RPMI7951 (cell line): Measurements from ENCODE around the gene LPCAT1. TPM values are rescaled to one million over a fixed set of nuclear protein-coding genes. Genes with fewer than 3 reads are reported as not detected.
"Not testable (repeated sequence)": the region's sequence is repeated elsewhere in the genome, so short reads cannot be mapped to it uniquely, and the experiment has no call there.

ENCODE experiments used
- DNase-seq: peaks from one replicate; pipeline ENCODE4 v3.0.0-alpha.2; 2012; ENCODE audit warnings: low read depth
- total RNA-seq: library from RNA; depleted of rRNA; stranded (reverse); fragments of >200 nt; shearing (Covaris generic); gene quantifications from 2 replicates; pipeline ENCODE4 v1.2.3, GENCODE V29; 2014

Gene LPCAT1
- total RNA-seq, 1 experiment from 2014 or later, result 12.3 TPM

GRCh38 chr5:1467341-1468246, 56.2 kb downstream of the LPCAT1 start:
- no peak for DNase-seq

- no peak for DNase-seq
Measured at GRCh38 chr5:1466631-1467265, 57.0 kb downstream of the LPCAT1 start.

- DNase-seq, result no peak
Measured at GRCh38 chr5:1465966-1466471, 57.7 kb downstream of the LPCAT1 start.

DNA sequence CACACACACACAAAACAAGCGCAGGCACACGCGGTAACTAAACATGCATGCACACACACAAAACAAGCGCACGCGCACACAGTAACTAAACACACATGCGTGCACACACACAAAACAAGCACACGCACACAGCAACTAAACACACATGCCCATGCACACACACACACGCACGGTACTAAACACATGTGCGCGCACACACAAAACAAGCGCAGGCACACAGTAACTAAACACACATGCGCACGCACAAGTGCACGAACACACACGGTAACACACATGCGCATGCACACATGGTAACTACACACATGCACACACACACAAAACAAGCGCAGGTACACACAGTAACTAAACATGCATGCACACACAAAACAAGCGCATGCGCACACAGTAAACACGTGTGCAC, 58.6 kb downstream of the LPCAT1 start:
- DNase-seq, result no peak

- no peak for DNase-seq
Measured at GRCh38 chr5:1464511-1464910, 59.2 kb downstream of the LPCAT1 start.

DNA sequence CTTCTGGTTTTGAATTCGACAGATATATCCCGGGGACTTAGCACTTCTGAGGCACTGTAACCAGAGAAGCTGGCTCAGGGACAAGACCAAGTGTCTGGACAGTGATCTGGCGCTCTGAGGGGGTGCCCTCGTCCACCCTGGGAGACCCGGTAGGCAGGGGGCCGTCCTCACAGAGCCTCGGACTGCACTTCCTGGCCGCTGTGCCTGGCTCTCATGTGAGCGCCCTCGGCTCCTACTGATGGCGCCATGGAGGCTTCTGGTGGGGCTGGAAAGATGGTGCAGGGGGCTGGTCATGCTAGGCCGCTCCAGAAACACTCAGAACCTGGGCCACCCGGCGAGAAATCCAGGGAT, 59.7 kb downstream of the LPCAT1 start:
- no peak for DNase-seq

DNA sequence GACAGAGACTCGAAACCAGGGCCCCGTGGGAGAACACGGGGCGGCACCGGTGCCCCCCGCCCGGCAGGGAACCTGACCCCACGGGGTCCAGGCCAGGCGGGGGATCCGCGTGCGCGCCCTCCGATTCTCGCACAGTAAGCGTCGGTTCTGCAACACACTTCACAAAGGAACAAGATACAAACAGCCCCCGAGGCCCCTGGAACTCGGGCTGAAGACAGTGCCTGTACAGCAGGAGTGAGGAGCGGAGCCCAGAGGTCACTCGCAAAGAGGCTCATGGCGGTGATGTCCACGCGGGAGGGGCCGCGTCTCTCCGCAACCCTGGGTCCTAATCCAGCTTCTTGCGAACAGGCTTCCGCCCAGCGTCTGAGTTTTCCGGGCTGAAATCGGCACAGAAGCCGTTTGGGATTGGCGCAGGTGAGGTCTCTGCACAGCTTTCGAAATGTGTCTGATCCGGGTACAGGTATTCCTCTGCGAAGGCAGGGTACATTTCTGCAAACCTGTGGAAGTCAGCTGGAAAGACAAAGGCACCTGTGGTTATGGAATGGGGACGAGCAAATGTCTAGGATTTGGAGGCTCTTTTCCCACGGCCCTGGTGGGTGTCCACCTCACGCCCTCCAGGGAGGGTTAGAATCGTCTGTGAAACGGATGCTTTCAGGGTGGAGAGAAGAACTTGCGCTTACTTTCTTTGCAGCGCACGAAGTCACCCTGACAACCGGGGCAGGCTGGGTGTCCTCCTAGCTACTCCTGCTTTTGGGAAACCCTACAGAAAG, 60.2 kb downstream of the LPCAT1 start:
- DNase-seq, result no peak

DNA sequence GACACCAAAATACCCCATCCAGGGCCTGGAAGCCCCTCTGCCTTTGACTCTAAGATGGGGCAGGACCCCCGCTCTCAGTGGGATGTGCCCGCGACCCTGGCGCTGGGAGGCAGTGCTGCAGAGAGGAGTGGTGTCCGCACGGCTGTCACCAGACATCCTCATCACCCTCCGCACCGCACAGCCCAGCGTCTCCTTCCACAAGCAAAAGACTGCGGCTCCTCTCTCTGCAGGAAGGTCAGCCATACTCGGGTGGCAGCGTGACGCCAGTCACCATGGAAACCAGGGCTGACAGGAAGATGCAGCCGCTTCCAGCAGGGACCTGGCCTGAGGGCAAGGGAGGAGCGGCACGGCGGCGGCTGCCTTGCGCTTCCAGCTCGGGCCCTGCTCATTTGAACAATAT, 61.4 kb downstream of the LPCAT1 start:
- DNase-seq, result no peak

DNA sequence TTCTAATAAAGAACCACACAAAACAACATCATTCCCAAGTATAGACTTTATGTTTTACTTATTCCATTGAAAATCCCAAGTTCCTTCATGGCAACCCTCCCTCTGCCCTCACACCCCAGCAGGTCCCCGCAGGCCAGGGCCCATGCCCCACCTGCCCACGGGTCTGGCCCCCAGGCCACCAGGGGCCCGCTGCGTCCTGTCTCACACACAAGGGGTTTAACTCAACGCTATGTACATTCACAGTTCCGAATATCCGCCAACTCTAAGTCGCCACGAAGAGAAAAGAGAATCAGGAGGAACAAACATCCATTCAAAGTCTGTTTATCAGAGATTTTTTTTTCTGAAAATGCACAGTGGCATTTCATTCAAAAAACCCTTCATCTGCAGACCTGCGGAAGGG, 62.4 kb downstream of the LPCAT1 start:
- DNase-seq, result no peak

- DNase-seq, result no peak
Measured at GRCh38 chr5:1460054-1460682, 63.6 kb downstream of the LPCAT1 start.

DNA sequence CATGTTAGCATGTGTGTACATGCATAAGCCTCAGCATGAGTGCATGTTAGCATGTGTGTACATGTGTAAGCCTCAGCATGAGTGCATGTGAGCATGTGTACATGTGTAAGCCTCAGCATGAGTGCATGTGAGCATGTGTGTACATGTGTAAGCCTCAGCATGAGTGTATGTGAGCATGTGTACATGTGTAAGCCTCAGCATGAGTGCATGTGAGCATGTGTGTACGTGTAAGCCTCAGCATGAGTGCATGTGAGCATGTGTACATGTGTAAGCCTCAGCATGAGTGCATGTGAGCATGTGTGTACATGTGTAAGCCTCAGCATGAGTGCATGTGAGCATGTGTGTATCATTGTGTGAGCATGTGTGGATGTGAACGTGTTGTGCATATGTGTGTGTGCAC, 64.3 kb downstream of the LPCAT1 start:
- not testable (repeated sequence) for DNase-seq

GRCh38 chr5:1456110-1456881, 67.5 kb downstream of the LPCAT1 start:
- not testable (repeated sequence) for DNase-seq

DNA sequence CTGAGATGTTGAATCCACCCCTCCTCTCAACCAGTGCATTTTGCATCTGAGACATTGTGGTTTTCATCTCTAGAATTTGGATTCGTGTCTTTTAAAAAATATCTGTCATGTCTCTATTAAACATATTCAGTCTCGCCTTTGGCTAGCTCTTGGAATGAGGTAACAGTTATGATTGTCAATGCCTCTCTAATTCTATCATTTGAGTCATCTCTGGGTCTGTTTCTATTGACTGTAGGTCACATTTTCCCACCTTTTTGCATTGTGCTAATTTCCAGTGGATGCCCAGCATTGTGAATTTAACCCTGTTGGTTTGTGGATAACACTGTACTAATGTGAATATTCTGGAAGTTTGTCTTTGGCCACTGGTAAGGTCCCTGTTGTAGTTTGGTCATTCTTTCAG, 70.1 kb downstream of the LPCAT1 start:
- no peak for DNase-seq

GRCh38 chr5:1449081-1449630, 74.6 kb downstream of the LPCAT1 start:
- no peak for DNase-seq

DNA sequence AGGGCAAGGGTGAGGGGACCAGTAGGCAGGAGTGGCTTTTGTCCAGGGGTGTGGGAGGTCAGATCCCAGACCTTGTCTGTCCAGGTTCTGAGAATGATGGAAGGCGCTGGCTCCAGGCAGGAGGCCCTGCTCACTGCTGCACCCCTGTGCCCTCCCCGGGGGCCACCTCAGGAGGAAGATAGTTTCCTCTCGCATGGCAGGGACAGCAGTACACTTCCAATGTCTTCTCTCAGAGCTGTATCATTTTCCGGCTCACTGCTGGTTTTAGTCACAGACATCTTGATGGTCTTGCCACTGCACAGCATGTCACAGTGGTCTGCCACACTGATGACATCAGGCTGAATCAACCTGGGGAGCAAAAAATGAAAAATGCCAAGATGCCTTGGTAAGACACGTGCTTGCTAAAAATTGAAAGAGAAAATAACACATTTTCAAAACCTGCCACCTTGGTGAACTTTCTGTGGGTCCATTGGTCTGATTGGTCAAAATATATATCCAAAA, 75.2 kb downstream of the LPCAT1 start:
- DNase-seq, result no peak

- DNase-seq, result no peak
Measured at GRCh38 chr5:1447671-1448361, 75.9 kb downstream of the LPCAT1 start.

DNA sequence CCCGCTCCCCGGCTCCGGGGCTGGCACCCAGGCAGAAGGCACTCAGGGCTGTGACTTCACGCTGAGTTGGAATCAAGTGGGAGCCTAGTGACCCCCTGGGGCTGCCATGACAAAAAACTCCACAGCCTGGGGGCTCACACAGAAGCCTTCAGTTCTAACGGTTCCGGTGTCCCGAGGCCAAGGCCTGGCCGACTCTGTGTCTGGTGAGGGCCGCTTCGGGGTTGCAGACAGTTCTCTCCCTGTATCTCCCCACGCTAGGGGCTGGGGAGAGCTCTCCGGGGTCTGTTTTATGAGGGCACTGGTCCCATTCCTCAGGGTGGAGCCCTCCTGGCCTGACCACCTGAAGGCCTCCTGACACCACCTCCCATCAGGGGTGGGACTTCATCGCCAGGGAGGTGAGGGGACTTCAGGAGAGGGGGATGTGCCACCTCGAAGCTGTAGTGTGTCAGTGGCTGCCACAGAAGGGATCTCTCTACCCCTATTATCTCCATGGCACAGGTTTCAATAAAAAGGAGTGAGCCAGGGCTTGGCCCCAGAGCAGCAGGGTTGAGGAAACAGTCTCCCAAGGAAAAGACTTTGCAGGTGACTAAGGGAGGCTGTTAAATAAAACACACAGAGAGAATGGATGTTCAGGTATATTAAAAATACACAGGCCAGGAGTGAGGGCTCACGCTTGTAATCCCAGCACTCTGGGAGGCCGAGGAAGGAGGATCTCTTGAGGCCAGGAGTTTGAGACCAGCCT, 77.0 kb downstream of the LPCAT1 start:
- DNase-seq, result no peak

DNA sequence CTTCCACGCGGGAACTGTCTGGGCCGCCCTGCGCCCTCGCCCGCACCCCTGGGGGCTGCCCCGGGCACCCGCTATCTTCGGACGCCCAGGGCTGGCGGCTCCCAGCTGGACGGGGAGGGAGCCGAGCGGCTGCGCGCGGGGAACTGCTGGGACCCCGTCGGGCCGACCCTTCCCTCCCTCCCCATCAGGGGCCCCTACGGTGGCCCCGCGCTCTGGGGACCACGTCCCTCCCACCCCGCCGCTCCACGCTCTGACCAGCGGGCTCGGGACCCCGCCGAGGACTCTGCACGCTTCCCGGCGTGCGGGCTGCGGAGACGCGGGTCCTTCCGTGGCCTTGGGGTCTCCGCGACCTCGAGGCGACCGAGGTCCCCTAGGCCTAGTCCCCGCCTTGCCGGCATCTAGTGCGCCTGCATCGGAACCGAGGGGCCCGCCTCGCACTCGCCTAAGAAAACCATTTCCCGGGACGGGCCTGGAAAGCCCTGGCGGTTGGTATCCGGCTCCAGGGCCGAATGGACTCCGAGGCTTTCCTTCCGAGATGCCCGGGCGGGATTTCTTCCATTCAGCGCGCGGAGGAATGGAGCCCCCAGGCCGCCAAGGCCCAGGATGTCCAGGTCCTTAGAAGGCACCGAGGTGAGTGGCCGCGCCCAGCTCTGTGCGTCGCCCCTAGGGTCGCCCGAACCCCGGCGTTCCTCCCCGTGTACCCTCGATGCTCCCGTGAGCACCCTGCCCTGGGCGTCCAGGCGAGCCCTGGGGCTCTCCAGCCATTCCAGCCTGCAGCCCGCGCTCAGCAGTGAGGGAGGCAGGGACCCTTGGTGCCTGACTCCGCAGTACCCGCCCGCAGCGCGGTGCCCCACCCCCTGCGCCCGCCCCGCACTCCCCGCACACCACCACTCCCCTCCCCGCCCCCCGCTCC, 77.8 kb downstream of the LPCAT1 start:
- DNase-seq, result no peak
